Activated T-cell treated with anti-CD3 and anti-CD28 coated beads, Interleukin-2, amount 50 U/mL, for 24 hours (primary cell): Measurements from ENCODE around the gene TJP3.

Experiments
- DNase-seq: peaks from one replicate; pipeline ENCODE4 v3.0.0-alpha.2; 2020
- H3K27ac Mint-ChIP-seq: 2 replicates; pipeline ENCODE4 v1.8.0; 2020; ENCODE audit warnings: mild to moderate bottlenecking, mixed read lengths
- H3K27me3 Mint-ChIP-seq: 2 replicates; pipeline ENCODE4 v1.8.0; 2020; ENCODE audit warnings: mixed read lengths
- H3K36me3 Mint-ChIP-seq: 2 replicates; pipeline ENCODE4 v1.8.0; 2020; ENCODE audit warnings: low read depth, mixed read lengths
- H3K4me1 Mint-ChIP-seq: 2 replicates; pipeline ENCODE4 v1.8.0; 2020; ENCODE audit warnings: low read depth, mixed read lengths
- H3K4me3 Mint-ChIP-seq: 2 replicates; pipeline ENCODE4 v1.8.0; 2020; ENCODE audit warnings: mild to moderate bottlenecking, moderate library complexity, mixed read lengths
- H3K9me3 Mint-ChIP-seq: 2 replicates; pipeline ENCODE4 v1.8.0; 2020; ENCODE audit warnings: mixed read lengths

TJP3 gene

DNA sequence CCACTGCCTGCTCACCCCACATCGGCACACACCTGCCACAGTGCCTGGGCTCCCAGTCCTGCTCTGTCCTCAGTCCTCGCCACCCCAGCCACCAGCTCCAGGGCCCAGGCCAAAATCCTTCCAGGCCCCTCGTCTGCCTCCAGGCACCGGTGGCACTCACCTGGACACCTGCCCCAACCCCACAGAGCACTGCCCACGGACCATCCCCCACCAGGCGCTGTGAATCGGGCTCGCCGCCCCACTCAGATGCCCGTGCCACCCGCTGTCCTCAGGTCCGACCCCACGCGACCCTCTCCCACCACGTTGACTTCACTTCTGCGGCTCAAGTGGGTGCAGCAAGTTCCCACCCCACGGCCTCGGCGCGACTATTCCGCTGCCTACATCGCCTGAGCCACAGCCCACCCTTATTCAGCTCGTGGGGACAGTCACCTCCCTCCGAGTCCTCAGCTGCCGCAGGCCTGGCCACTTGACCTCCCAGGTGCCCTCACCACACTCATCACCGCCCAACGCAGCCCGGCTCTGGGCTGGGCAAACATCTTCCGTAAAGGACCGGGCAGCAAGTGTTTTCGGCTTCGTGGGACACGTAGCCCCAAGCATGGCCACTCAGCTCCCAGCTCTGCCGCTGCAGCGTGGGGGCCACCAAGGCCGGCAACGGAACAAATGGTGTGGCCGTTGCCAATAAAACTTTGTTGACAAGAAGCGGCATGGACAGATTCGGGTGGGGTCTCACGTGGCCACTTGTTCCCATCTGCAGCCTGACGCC, 13.6 kb upstream of the TJP3 start:
- H3K27me3 Mint-ChIP-seq = no peaks in the 10 kb centered on the region
- peaks cover 42% of the 10 kb centered on the region for H3K4me1 Mint-ChIP-seq
- peaks cover 8% of the 10 kb centered on the region for H3K36me3 Mint-ChIP-seq
- no peak overlapping the region for H3K27ac Mint-ChIP-seq
- no peak for DNase-seq
- H3K9me3 Mint-ChIP-seq = no peaks in the 10 kb centered on the region
- no peak overlapping the region for H3K4me3 Mint-ChIP-seq

DNA sequence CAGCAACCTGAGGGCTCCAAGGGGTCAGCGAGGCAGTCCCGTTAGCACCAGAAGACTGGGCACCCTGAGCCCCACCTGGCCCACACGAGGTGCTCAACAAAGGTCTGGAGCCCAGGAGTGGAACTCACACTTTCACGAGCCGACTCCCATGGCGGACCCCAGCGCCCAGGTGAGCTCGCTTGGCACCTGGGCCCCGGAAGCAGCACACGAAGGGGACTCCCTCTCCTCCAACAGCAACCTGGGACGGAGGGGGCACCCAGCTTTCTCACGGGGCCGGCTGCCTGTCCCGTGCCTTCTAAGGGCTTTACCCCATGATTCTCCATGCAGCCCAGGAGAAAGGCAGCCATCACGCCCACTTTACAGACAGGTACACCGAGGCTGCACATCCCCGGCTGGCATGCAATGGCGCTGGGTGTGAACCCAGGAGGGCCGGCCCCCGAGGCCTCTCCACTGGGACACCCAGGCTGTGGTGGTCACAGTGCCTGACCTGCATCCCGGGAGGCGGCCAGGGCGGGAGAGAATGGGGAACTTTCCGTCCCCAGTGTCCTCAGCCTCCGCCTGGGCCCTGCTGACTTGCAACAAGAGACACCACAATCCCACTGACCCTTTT, 13.0 kb upstream of the TJP3 start:
- H3K4me1 Mint-ChIP-seq = peaks cover 36% of the 10 kb centered on the region
- H3K36me3 Mint-ChIP-seq = peaks cover 6% of the 10 kb centered on the region

DNA sequence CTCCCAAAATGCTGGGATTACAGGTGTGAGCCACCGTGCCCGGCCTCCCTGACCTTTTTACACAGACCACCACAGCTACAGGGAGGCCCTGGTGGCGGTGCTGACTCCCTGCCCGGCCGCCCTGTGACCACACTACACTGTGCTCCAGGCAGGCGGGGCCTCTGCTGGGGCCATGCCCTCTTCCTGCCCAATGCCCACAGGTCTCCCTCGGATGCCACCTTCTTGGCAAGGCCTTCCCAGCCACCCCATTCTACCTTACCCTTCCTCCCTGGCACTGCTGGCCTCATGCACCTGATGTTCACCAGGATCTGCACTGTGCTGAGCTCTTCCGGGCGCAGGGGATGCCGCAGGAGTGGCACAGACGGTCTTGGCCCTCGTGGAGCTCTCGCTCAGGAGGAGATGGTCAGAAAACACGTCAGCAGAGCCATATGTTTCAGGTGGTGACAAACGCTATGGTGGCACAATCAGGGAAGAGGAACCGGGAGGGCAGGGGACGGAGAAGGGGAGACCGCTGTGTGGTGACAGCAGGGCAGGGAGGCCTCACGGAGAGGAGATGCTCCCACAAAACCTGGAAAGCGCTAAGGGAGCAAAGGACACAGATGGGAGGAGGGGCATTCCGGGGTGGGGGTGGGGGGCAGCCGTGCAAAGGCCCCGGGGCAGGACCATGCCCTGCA, 12.1 kb upstream of the TJP3 start:
- no peak overlapping the region for H3K4me3 Mint-ChIP-seq
- no peak for DNase-seq
- H3K9me3 Mint-ChIP-seq = no peaks in the 10 kb centered on the region
- peaks cover 4% of the 10 kb centered on the region for H3K36me3 Mint-ChIP-seq
- peaks cover 34% of the 10 kb centered on the region for H3K4me1 Mint-ChIP-seq
- no peak overlapping the region for H3K27ac Mint-ChIP-seq
- no peaks in the 10 kb centered on the region for H3K27me3 Mint-ChIP-seq

More for the DNA sequence above, 13.0 kb upstream of the TJP3 start:
- H3K27me3 Mint-ChIP-seq = no peaks in the 10 kb centered on the region
- H3K4me3 Mint-ChIP-seq = no peak overlapping the region
- DNase-seq = no peak
- H3K27ac Mint-ChIP-seq = no peak overlapping the region
- H3K9me3 Mint-ChIP-seq = no peaks in the 10 kb centered on the region

DNA sequence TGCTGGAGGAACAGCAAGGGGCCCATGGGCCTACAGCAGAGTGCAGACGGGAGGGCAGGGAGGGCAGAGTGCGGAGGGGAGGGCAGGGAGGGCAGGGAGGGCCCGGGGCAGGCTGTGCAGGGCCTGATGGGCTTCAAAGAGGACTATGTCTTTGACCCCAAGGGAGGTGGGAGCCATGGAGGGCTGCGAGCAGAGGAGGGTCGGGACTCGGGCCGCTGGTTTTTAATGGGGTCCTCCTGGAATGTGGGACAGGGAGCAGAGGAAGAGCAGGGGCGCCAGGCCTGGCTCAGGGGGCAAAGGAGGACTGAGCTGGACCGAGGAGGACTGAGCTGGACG, 11.6 kb upstream of the TJP3 start:
- Mint-ChIP-seq H3K4me3 (no peak overlapping the region), H3K36me3 (peaks cover 4% of the 10 kb centered on the region), H3K27me3 (no peaks in the 10 kb centered on the region), H3K4me1 (peaks cover 29% of the 10 kb centered on the region), H3K27ac (no peak overlapping the region), H3K9me3 (no peaks in the 10 kb centered on the region)
- DNase-seq = no peak

DNA sequence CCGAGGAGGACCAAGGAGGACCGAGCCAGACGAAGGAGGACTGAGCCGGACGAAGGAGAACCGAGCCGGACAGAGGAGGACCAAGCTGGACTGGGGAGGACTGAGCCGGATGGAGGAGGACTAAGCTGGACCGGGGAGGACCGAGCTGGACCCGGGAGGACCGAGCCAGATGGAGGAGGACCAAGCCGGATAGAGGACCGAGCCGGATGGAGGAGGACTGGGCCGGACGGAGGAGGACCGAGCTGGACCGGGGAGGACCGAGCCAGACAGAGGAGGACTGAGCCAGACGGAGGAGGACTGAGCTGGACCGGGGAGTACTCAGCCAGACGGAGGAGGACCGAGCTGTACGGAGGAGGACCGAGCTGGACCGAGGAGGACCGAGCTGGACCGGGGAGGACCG, 11.1 kb upstream of the TJP3 start:
- no peaks in the 10 kb centered on the region for H3K27me3 Mint-ChIP-seq
- DNase-seq = no peak
- H3K4me3 Mint-ChIP-seq = no peak overlapping the region
- H3K36me3 Mint-ChIP-seq = peaks cover 4% of the 10 kb centered on the region
- peaks cover 26% of the 10 kb centered on the region for H3K4me1 Mint-ChIP-seq
- H3K27ac Mint-ChIP-seq = no peak overlapping the region
- no peaks in the 10 kb centered on the region for H3K9me3 Mint-ChIP-seq

DNA sequence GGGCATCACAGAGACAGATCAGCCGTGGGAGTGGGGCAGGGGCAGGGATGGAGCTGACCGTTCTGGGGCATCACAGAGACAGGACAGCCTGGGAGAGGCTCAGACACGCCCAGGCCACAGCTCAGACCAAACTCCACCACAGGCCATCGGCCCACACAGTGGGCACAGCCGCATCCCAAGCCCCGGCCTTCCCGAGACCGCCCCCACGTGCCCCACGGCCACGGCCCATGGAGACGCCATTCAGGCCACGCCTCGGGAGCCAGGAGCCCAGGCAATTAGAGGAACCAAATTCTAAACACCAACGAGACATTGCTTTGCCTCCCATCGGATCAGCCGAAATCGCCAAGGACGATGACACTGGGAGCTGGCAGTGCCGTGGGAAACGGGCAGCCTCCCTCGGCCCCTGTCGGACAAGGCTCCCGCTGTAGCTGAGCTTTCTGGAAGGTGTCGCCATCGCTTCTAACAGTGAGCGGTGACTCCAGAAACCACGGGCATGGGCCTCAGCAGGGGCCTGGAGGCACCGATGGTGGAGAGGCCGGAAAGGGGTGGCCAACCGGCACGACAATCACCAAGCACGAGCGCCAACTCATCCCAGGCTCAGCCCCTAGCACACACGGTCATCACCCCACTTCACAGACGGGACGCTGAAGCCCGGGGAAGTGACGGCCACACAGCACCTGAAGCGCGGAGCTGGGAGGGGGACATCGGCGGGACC, 10.4 kb upstream of the TJP3 start:
- Mint-ChIP-seq H3K9me3 (no peaks in the 10 kb centered on the region), H3K4me1 (peaks cover 24% of the 10 kb centered on the region), H3K4me3 (peak overlapping the region; percentile 58), H3K27me3 (no peaks in the 10 kb centered on the region), H3K36me3 (peaks cover 4% of the 10 kb centered on the region), H3K27ac (no peak overlapping the region)
- no peak for DNase-seq

DNA sequence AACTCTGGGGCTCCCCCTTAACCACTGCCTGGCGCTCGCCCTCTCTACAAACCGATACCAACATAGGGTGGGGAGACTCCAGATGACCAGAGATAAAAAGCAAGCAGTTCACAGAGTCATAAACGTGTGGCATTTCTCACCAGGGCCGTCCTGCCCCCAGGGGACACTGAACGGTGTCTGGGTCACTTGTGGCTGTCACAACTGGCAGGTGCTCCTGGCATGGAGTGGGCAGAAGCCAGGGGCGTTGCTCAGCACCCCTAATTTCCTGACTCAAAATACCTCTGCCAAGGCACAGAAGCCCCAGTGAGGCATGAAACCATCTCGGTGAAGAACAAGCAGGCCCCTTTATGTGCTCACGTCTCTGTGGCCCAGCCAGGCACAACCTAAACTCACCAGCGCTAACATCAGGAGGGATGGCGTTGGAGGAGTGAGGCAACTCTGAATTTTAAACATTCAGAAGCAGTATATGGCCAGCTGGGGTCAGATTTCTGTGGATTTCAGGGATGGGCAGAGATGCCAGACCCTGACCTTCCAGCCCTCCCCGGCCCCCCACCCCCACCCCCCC, 9.7 kb upstream of the TJP3 start:
- Mint-ChIP-seq H3K4me3 (peak overlapping the region; percentile 58), H3K9me3 (no peaks in the 10 kb centered on the region), H3K36me3 (peaks cover 4% of the 10 kb centered on the region), H3K4me1 (peaks cover 24% of the 10 kb centered on the region), H3K27me3 (no peaks in the 10 kb centered on the region), H3K27ac (no peak overlapping the region)
- no peak for DNase-seq

DNA sequence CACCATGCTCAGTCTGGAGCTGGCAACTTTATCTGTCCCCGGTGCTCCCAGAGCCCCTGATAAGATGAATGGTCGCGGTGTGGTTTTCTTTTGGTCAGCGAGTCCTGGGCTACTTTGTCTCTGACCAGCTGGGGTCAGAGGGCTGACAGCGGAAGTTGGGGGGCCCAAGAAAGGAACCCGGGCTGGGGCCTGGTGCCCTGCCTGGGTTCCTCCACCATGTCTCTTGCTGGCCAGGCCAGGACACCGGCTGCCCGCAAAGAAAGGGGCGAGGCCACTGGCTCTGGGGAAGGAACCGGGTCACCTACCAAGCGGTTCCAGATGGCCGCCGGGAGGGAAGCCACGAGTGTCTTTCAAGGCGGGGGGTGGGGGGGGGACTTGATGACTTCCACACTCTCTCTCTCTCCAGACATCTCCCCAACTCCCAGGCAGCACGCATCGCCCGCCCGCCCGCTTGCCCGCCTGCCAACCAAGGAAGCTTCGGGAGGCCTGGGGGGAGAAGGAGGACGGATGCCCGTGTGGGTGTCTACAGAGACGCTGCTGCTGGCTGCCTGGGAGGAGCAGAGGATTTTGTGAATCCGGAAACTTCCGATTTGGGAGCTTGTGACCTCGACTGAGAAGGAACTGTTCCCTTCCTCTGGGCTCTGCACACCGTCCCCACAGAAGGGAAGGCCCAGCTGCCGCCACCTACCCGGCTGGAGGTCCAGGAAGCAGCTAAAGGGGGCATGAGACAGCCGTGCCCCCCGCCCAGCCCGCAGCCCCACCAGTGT, 9.0 kb upstream of the TJP3 start:
- no peaks in the 10 kb centered on the region for H3K27me3 Mint-ChIP-seq
- DNase-seq = peak; percentile 58
- peaks cover 4% of the 10 kb centered on the region for H3K36me3 Mint-ChIP-seq
- H3K4me1 Mint-ChIP-seq = peaks cover 24% of the 10 kb centered on the region
- peak overlapping the region; percentile 83 for H3K27ac Mint-ChIP-seq
- peak overlapping the region; percentile 90 for H3K4me3 Mint-ChIP-seq
- no peaks in the 10 kb centered on the region for H3K9me3 Mint-ChIP-seq

DNA sequence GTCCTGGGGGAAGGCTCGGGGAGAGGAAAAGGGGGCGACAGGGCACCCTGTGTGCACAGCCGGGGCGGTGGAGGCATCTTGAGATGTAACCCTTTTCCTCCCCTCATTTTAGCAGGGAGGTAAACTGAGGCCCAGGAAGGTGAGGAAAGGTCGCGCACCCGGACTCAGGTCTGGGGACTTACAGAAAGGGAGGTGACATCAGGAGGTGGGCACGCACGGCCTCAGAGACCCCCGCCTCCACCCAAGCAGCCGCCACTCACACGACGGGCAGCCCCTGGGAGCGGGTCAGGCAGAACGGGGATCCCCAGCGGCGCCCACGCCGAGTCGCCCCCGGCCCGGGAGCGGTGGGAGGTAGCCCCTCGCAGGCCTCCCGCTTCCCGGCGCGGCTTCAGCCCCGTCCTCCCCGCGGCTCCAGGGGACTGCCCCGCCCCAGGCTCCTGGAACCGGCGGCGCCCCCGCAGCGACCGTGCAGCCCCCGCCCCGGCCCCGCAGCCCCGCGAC, 8.4 kb upstream of the TJP3 start:
- H3K27me3 Mint-ChIP-seq = no peaks in the 10 kb centered on the region
- no peaks in the 10 kb centered on the region for H3K9me3 Mint-ChIP-seq
- peak overlapping the region; percentile 83 for H3K27ac Mint-ChIP-seq

DNA sequence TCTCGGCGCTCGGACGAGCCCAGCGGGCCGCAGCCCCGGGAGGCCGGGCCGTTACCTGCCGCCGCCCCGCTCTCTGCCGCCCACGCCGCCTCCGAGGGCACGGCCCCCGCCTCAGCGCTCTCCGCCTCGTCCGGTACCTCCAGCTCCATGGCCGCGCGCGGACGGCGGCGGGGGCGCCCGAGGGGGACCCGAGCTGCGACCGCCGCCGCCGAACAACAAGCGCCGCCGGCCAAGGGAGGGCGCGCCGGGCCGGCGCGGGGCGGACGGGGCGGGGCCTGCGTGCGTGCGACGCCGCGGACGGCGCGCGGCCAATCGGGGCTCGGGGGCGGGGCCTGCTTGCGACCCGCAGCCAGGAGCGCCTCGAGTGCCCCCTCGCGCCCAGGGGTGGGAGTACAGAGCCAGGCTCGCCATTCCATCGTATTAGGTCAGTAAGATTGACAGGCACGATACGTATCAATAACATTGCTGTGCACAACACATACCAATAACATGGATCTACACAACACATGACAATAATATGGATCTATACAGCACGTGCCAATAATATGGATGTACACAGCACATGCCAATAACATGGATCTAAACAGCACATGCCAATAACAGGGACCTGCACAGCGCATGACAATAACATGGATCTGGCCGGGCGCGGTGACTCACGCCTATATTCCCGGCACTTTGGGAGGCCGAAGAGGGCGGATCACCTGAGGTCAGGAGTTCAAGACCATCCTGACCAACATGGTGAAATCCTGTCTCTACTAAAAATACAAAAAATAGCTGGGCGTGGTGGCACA, 7.7 kb upstream of the TJP3 start, which contains the start of gene PIP5K1C:
Gene PIP5K1C, minus strand, starts transcription at position 227 of the 791 bp plus-strand sequence. Its CDS starts 78 bp downstream, at position 149.
- H3K4me3 Mint-ChIP-seq = peak within 1 kb of the TSS; percentile 90
- peaks cover 24% of the 10 kb centered on the region for H3K4me1 Mint-ChIP-seq
- no peaks in the 10 kb centered on the region for H3K9me3 Mint-ChIP-seq
- H3K27me3 Mint-ChIP-seq = peaks cover 2% of the 10 kb centered on the region
- H3K27ac Mint-ChIP-seq = peak within 1 kb of the TSS; percentile 83
- H3K36me3 Mint-ChIP-seq = peaks cover 4% of the 10 kb centered on the region
- peak; percentile 96 for DNase-seq

More for the DNA sequence above, 8.4 kb upstream of the TJP3 start:
- Mint-ChIP-seq H3K4me1 (peaks cover 24% of the 10 kb centered on the region), H3K36me3 (peaks cover 4% of the 10 kb centered on the region), H3K4me3 (peak overlapping the region; percentile 90)
- DNase-seq = no peak

DNA sequence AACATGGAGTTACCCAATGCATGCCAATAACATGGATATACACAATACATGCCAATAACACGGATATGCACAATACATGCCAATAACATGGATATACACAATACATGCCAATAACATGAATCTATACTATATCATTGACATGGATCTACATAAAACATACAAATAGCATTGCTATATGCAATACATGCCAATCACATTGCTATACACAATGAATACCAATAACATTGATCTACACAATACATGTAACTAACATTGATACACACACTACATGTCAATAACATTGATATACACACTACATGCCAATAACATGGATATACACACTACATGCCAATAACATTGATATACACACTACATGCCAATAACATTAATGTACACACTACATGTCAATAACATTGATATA, 7.0 kb upstream of the TJP3 start:
- Mint-ChIP-seq H3K4me3 (no peak overlapping the region), H3K4me1 (peaks cover 25% of the 10 kb centered on the region), H3K27me3 (peaks cover 4% of the 10 kb centered on the region), H3K27ac (no peak overlapping the region), H3K9me3 (no peaks in the 10 kb centered on the region), H3K36me3 (peaks cover 4% of the 10 kb centered on the region)
- no peak for DNase-seq

DNA sequence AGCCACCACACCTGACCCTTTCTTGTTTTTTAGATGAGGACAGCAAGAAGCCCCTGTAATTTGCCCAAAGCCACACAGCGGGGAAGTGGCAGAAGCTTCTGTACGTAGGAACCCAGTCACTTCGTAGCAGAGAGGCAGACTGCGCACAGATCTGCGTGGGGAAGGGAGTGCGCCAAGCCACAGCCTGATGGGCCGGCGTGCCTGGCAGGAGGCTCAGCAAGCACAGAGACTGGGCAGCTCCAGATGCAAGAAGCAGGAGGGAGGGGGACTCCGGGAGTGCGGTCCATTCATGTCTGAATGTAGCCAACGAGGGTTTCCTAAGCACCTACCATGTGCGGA, 347 bp upstream of the TJP3 start:
- peaks cover 7% of the 10 kb centered on the region for H3K27me3 Mint-ChIP-seq
- no peak overlapping the region for H3K27ac Mint-ChIP-seq
- H3K4me1 Mint-ChIP-seq = peaks cover 1% of the 10 kb centered on the region
- H3K36me3 Mint-ChIP-seq = no peaks in the 10 kb centered on the region
- H3K4me3 Mint-ChIP-seq = no peak overlapping the region
- no peaks in the 10 kb centered on the region for H3K9me3 Mint-ChIP-seq
- DNase-seq = no peak

DNA sequence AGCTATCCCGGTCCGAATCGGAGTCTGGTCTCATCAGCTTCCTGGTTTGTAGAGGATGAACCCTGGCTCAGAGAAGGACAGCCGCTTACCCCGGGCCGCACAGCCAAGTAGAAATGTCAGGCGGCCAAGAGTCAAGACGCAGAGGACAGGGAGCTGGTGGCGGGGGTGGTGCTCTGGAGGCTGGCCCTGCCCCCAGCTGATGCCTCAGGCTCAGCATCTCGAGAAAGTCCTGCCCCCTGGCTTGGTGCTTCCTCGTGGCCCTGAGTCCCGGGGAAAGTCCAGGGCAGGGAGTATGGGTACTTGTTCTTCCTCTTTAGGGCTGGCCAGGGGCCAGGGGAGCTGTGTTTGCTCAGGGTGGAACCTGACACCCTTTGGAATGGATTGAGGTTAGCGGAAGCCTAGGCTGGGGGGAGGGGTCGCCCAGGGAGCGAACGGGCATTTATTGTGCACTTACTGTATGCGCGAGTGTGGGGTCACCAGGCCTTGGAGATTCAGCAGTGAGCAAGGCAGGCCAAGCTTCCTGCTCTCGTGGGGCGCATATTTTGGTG, 2.2 kb downstream of the TJP3 start:
- H3K4me1 Mint-ChIP-seq = peaks cover 3% of the 10 kb centered on the region
- no peak overlapping the region for H3K27ac Mint-ChIP-seq
- H3K9me3 Mint-ChIP-seq = no peaks in the 10 kb centered on the region
- no peak for DNase-seq
- H3K27me3 Mint-ChIP-seq = peaks cover 5% of the 10 kb centered on the region
- H3K4me3 Mint-ChIP-seq = no peak overlapping the region
- no peaks in the 10 kb centered on the region for H3K36me3 Mint-ChIP-seq
